A549 (cell line): ENCODE data around the gene OR52E5. TPM values are rescaled to one million over a fixed set of nuclear protein-coding genes. Genes with fewer than 3 reads are reported as not detected.
A peak's percentile ranks its signal among the peaks of the same experiment; 100 is the strongest.

Experiments used
- ATAC-seq, 2 experiments: fragments of 200-7000 bp in 1 of 2; fragments of >200 bp in 1 of 2; cut with Nextera tagmentation in 1 of 2; cut with Tn5 transposase in 1 of 2; 3 replicates each; pipeline versions ENCODE4 v1.8.0 to v1.9.1; 2018 to 2020; ENCODE audit warnings: mild to moderate bottlenecking in 1 of 2, moderate library complexity in 1 of 2
- CTCF ChIA-PET: fragments of 300-600 bp; sonication (Branson Sonifier 250); formaldehyde crosslinking; extraction: SDS; loops from one replicate; lab custom pipeline; 2021; ENCODE audit warnings: antibody characterized with exemption, inconsistent platforms; lab: Yijun Ruan, JAX
- POLR2A ChIA-PET: fragments of 350-600 bp; formaldehyde crosslinking; extraction: SDS; loops from one replicate; lab custom pipeline; 2021; ENCODE audit warnings: antibody characterized with exemption, inconsistent platforms; lab: Yijun Ruan, JAX
- DNase-seq, 2 experiments: peaks; one replicate each; pipeline versions ENCODE4 v3.0.0 to v3.0.0-alpha.2; 2011 to 2016; ENCODE audit warnings: low read depth in 1 of 2, low spot score in 1 of 2
- FAIRE-seq: peaks from 2 replicates; lab custom pipeline; 2011; peaks lifted over from hg19 to GRCh38; lab: Jason Lieb, UNC
- H3K27ac ChIP-seq, 2 experiments: fragments of >200 bp; sonication (Bioruptor Twin); formaldehyde crosslinking; 3 replicates each; pipeline ENCODE4 v1.5.1; 2016 to 2017
- H3K4me1 ChIP-seq: fragments of >200 bp; sonication (Bioruptor Twin); formaldehyde crosslinking; 3 replicates; pipeline ENCODE4 v1.6.1; 2016
- H3K4me2 ChIP-seq: fragments of >200 bp; sonication (Bioruptor Twin); formaldehyde crosslinking; 3 replicates; pipeline ENCODE4 v1.6.1; 2016
- H3K4me3 ChIP-seq: fragments of >200 bp; sonication (Bioruptor Twin); formaldehyde crosslinking; 3 replicates; pipeline ENCODE4 v1.5.1; 2016
- H3K9me3 ChIP-seq: fragments of >200 bp; sonication (Bioruptor Twin); formaldehyde crosslinking; 3 replicates; pipeline ENCODE4 v1.6.1; 2016
- BHLHE40 ChIP-seq: IDR thresholded peaks from 2 replicates; pipeline ENCODE4 v1.6.1; 2012; ENCODE audit warnings: low read depth, low read length, inconsistent platforms
- CEBPB ChIP-seq, 2 experiments: fragments of >200 bp in 1 of 2; sonication (Bioruptor Twin) in 1 of 2; formaldehyde crosslinking in 1 of 2; IDR thresholded peaks; 2 replicates each; pipeline ENCODE4 v1.6.1; 2012 to 2016
- FOSB ChIP-seq: fragments of 250-450 bp; sonication (Bioruptor Pico); IDR thresholded peaks from 2 replicates; pipeline ENCODE4 v1.5.0; 2020; ENCODE audit warnings: mild to moderate bottlenecking, moderate library complexity
- HOXB13 ChIP-seq: fragments of 250-450 bp; sonication (Bioruptor Pico); IDR thresholded peaks from 2 replicates; pipeline ENCODE4 v1.5.0; 2020; ENCODE audit warnings: low read depth, mild to moderate bottlenecking, moderate library complexity
- JUN ChIP-seq, 2 experiments: fragments of >200 bp; sonication (Bioruptor Twin); formaldehyde crosslinking; IDR thresholded peaks; 2 replicates in 1 of 2; 3 replicates in 1 of 2; pipeline ENCODE4 v1.6.1; 2016 to 2017
- KDM1A ChIP-seq: fragments of 200-600 bp; sonication (generic); IDR thresholded peaks from 2 replicates; pipeline ENCODE4 v1.6.1; 2016; ENCODE audit warnings: low read depth, mild to moderate bottlenecking
- MAFK ChIP-seq: fragments of 450-650 bp; IDR thresholded peaks from 2 replicates; pipeline ENCODE4 v1.6.1; 2014; ENCODE audit not compliant: partially characterized antibody
- PHF8 ChIP-seq: fragments of 200-600 bp; sonication (generic); IDR thresholded peaks from 2 replicates; pipeline ENCODE4 v1.6.1; 2016; ENCODE audit warnings: low read depth, mild to moderate bottlenecking, antibody characterized with exemption, moderate library complexity, borderline replicate concordance
- POLR2AphosphoS2 ChIP-seq: conservative IDR thresholded peaks from 2 replicates; pipeline ENCODE4 v1.6.1; 2012; ENCODE audit warnings: low read length, improper control_type of control experiment, inconsistent platforms
- SMC3 ChIP-seq: fragments of >200 bp; sonication (Bioruptor Twin); formaldehyde crosslinking; IDR thresholded peaks from 3 replicates; pipeline ENCODE4 v1.6.1; 2018; ENCODE audit warnings: inconsistent platforms
- TFCP2L1 ChIP-seq: fragments of 250-450 bp; sonication (Bioruptor Pico); IDR thresholded peaks from 2 replicates; pipeline ENCODE4 v1.5.0; 2021; ENCODE audit warnings: mild to moderate bottlenecking
- ZNF302 ChIP-seq: fragments of 250-450 bp; sonication (Bioruptor Pico); IDR thresholded peaks from 2 replicates; pipeline ENCODE4 v1.9.0; 2021; ENCODE audit warnings: inconsistent platforms, mild to moderate bottlenecking, moderate library complexity
- WGBS: methylation state at CpG from one replicate; pipeline ENCODE4 v1.1.6; 2017; ENCODE audit errors: missing lambda C conversion rate; 5-methylcytosine and 5-hydroxymethylcytosine counted together
- polyA plus RNA-seq, 4 experiments: library from polyadenylated mRNA; depleted of rRNA in 3 of 4; stranded (reverse); fragments of >200 nt; fragmentation: RNase III in 1 of 4; extraction: RNeasy Plus Mini Kit Qiagen cat#74134 plus additional on column Dnase treatment in 1 of 4; gene quantifications; 2 replicates in 3 of 4; 3 replicates in 1 of 4; pipeline ENCODE4 v1.2.3, GENCODE V29; 2011 to 2017
- TF ChIP-seq, protein P1 (sequence below): fragments of 250-450 bp; sonication (Bioruptor Pico); IDR thresholded peaks from 2 replicates; pipeline ENCODE4 v1.5.0; 2021; ENCODE audit warnings: mild to moderate bottlenecking, moderate library complexity, borderline replicate concordance
- TF ChIP-seq, protein P2 (sequence below): fragments of 200-600 bp; sonication (generic); IDR thresholded peaks from 2 replicates; pipeline ENCODE4 v1.6.1; 2016; ENCODE audit warnings: antibody characterized with exemption, mild to moderate bottlenecking, moderate library complexity

OR52E5 gene
- polyA plus RNA-seq, 2 of the 4 experiments (the other 2 are of a cell fraction), result not detected

DNA sequence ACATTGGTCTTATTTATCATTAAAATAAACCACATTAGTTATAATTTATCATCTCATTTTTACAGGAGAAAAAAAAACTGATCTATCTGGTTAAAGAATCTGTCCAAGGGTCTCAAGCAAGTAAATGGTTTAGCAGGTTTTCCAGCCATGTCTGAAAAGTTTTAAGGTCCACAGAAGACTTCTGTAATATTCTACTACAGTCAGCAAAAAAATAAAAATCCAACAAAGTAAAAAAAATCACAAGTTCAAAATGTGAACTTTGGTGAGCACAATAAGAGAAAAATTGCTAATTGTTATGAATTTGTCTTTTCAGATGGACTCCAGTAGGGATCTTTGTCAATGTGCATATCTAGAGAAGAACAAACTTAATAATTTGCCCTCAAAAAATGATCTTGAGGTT, 11.3 kb upstream of the OR52E5 start:
- no peak for DNase-seq
- Histone ChIP-seq H3K4me2 (no peak overlapping the region), H3K4me1 (no peaks in the 10 kb centered on the region), H3K4me3 (no peak overlapping the region), H3K27ac (no peak overlapping the region), H3K9me3 (no peaks in the 10 kb centered on the region)
- FAIRE-seq, result no peak
- TF ChIP-seq FOSB (CRISPR knock-in tag) (no peak), JUN (IDR thresholded peaks at IDR 0.05) (no peak), SMC3 (no peak), CEBPB (IDR thresholded peaks at IDR 0.05) (no peak), TFCP2L1 (CRISPR knock-in tag) (no peak), MAFK (peak; percentile 69), PHF8 (no peak)
- TF ChIP-seq, protein P1, sequence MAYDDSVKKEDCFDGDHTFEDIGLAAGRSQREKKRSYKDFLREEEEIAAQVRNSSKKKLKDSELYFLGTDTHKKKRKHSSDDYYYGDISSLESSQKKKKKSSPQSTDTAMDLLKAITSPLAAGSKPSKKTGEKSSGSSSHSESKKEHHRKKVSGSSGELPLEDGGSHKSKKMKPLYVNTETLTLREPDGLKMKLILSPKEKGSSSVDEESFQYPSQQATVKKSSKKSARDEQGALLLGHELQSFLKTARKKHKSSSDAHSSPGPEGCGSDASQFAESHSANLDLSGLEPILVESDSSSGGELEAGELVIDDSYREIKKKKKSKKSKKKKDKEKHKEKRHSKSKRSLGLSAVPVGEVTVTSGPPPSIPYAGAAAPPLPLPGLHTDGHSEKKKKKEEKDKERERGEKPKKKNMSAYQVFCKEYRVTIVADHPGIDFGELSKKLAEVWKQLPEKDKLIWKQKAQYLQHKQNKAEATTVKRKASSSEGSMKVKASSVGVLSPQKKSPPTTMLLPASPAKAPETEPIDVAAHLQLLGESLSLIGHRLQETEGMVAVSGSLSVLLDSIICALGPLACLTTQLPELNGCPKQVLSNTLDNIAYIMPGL (CRISPR knock-in tag), result no peak
- ChIA-PET POLR2A (no interaction called here), CTCF (interaction anchor here (1.0 to 1.2 kb wide), 2 partner anchors 9 to 47 kb away, joined by 3 to 4 read pairs; no protein-coding TSS in a partner anchor)
- no peak for ATAC-seq

DNA sequence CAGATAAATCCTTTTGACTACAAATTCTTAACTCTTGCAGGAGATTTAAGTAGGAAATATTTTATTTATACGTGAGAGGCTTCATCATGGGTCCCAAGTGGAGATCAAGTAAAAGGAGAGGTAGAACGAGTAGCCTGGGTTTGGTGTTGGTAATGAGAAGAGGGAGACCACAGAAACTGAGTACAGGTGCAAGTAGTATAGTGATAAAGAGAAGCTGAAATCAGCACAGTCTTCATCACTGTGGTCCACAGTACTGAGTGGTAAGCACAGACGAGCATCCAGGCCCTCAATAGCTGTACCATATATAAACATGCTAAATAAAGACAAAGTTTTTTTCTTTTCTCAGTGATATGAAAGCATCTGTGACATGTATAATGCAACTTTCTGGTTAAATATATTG, 5.8 kb upstream of the OR52E5 start:
- Histone ChIP-seq H3K4me3 (no peak overlapping the region), H3K27ac (no peak overlapping the region)
- CTCF ChIA-PET, result no interaction called here
- POLR2A ChIA-PET, result no interaction called here
- no peak for TF ChIP-seq BHLHE40
- no peak for TF ChIP-seq ZNF302
- no peak for TF ChIP-seq HOXB13
- TF ChIP-seq, protein P1 (CRISPR knock-in tag), result no peak
- TF ChIP-seq, all 56 proteins: peak for 0
- no peak overlapping the region for H3K4me2 ChIP-seq
- DNase-seq, result no peak
- H3K4me1 ChIP-seq, result no peaks in the 10 kb centered on the region
- ATAC-seq, result no peak
- no peak for FAIRE-seq
- no peaks in the 10 kb centered on the region for H3K9me3 ChIP-seq
- WGBS, result 1% methylated on average over 3 of the region's 3 CpGs

DNA sequence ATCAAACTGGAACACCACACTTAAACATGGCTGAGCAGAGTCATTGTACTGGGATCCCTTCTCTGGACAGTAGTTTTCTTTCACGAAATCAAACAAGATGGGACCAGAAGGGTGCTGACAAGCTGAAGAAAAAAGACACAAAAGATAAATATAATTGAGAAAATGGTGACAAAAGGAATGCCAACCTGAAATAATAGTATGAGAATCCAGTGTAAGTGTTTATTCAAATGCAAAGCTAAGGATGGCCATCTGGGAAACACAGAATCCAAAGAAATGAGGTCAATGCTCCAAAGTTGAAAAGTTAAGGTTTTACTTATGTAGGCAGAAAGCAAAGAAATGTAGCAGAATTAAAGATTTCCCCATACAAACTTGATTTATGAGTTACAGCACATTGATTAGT, 5.3 kb upstream of the OR52E5 start:
- ATAC-seq, result no peak
- POLR2A ChIA-PET, result no interaction called here
- WGBS, result 0% methylated on average over 1 of the region's 1 CpG
- Histone ChIP-seq H3K4me2 (no peak overlapping the region), H3K27ac (no peak overlapping the region)
- TF ChIP-seq, protein P2, sequence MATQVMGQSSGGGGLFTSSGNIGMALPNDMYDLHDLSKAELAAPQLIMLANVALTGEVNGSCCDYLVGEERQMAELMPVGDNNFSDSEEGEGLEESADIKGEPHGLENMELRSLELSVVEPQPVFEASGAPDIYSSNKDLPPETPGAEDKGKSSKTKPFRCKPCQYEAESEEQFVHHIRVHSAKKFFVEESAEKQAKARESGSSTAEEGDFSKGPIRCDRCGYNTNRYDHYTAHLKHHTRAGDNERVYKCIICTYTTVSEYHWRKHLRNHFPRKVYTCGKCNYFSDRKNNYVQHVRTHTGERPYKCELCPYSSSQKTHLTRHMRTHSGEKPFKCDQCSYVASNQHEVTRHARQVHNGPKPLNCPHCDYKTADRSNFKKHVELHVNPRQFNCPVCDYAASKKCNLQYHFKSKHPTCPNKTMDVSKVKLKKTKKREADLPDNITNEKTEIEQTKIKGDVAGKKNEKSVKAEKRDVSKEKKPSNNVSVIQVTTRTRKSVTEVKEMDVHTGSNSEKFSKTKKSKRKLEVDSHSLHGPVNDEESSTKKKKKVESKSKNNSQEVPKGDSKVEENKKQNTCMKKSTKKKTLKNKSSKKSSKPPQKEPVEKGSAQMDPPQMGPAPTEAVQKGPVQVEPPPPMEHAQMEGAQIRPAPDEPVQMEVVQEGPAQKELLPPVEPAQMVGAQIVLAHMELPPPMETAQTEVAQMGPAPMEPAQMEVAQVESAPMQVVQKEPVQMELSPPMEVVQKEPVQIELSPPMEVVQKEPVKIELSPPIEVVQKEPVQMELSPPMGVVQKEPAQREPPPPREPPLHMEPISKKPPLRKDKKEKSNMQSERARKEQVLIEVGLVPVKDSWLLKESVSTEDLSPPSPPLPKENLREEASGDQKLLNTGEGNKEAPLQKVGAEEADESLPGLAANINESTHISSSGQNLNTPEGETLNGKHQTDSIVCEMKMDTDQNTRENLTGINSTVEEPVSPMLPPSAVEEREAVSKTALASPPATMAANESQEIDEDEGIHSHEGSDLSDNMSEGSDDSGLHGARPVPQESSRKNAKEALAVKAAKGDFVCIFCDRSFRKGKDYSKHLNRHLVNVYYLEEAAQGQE, result no peak
- TF ChIP-seq POLR2AphosphoS2, result no peak
- no peak for TF ChIP-seq MAFK
- TF ChIP-seq KDM1A, result no peak
- no peak for TF ChIP-seq SMC3
- TF ChIP-seq CEBPB (IDR thresholded peaks at IDR 0.05), result no peak
- TF ChIP-seq, all 56 proteins: peak for 0
- H3K4me1 ChIP-seq, result no peaks in the 10 kb centered on the region
- CTCF ChIA-PET, result interaction anchor here (0.8 kb wide), 1 partner anchor 162 kb away, joined by 3 read pairs; no protein-coding TSS in a partner anchor
- FAIRE-seq (no peak), DNase-seq (no peak)
- no peak overlapping the region for H3K4me3 ChIP-seq
- no peaks in the 10 kb centered on the region for H3K9me3 ChIP-seq
